NCI-H510A (cell line): Measurements from ENCODE around the gene BBS4.
"Not testable (repeated sequence)": the region's sequence is repeated elsewhere in the genome, so short reads cannot be mapped to it uniquely, and the experiment has no call there.

Source experiments
- DNase-seq: peaks from one replicate; lab custom pipeline; 2025; lab: John Stamatoyannopoulos, UW

The BBS4 gene

GRCh38 chr15:72685925-72686794 is at the start of gene BBS4, which contains the start of gene HIGD2B:
Gene BBS4 (plus strand): TSS chr15:72686207. CDS start chr15:72686228, 21 bp downstream.
Gene HIGD2B (minus strand): TSS chr15:72686182. CDS start chr15:72676374, 9,808 bp downstream.
- DNase-seq = no peak

- not testable (repeated sequence) for DNase-seq
Observed at GRCh38 chr15:72636519-72637282, 49.3 kb upstream of the BBS4 start.

- not testable (repeated sequence) for DNase-seq
Observed at GRCh38 chr15:72639759-72640483, 46.1 kb upstream of the BBS4 start.

GRCh38 chr15:72642271-72642670 is 43.7 kb upstream of the BBS4 start:
- not testable (repeated sequence) for DNase-seq

GRCh38 chr15:72648631-72649253 is 37.3 kb upstream of the BBS4 start:
- not testable (repeated sequence) for DNase-seq

GRCh38 chr15:72654397-72654796 is 31.6 kb upstream of the BBS4 start, which contains the start of gene GOLGA6B:
Gene GOLGA6B (plus strand): TSS chr15:72654697. CDS start chr15:72654738, 41 bp downstream.
- not testable (repeated sequence) for DNase-seq

- DNase-seq = not testable (repeated sequence)
Observed at GRCh38 chr15:72656014-72656413, 30.0 kb upstream of the BBS4 start.

GRCh38 chr15:72661081-72661480 is 24.9 kb upstream of the BBS4 start:
- not testable (repeated sequence) for DNase-seq

- DNase-seq = not testable (repeated sequence)
Observed at GRCh38 chr15:72663931-72664330, 22.1 kb upstream of the BBS4 start.

- DNase-seq = not testable (repeated sequence)
Observed at GRCh38 chr15:72665706-72666105, 20.3 kb upstream of the BBS4 start.

GRCh38 chr15:72669803-72670202 is 16.2 kb upstream of the BBS4 start:
- DNase-seq = not testable (repeated sequence)

GRCh38 chr15:72670656-72671352 is 15.2 kb upstream of the BBS4 start:
- not testable (repeated sequence) for DNase-seq

GRCh38 chr15:72671525-72671924 is 14.5 kb upstream of the BBS4 start:
- no peak for DNase-seq

- no peak for DNase-seq
Observed at GRCh38 chr15:72676838-72677237, 9.2 kb upstream of the BBS4 start.

GRCh38 chr15:72680931-72681330 is 5.1 kb upstream of the BBS4 start:
- no peak for DNase-seq

GRCh38 chr15:72682772-72683171 is 3.2 kb upstream of the BBS4 start:
- no peak for DNase-seq

GRCh38 chr15:72685301-72685924 is 594 bp upstream of the BBS4 start:
- no peak for DNase-seq

- DNase-seq = no peak
Observed at GRCh38 chr15:72688697-72689096, 2.7 kb downstream of the BBS4 start.

GRCh38 chr15:72690938-72691337 is 4.9 kb downstream of the BBS4 start:
- no peak for DNase-seq

- DNase-seq = no peak
Observed at GRCh38 chr15:72698938-72699337, 12.9 kb downstream of the BBS4 start.
